UCSD-AML1 (cell line): ENCODE data around the gene SOX6.
"Not testable (repeated sequence)": the region's sequence is repeated elsewhere in the genome, so short reads cannot be mapped to it uniquely, and the experiment has no call there.

Experiments used
- DNase-seq: peaks from one replicate; lab custom pipeline; 2025; ENCODE audit not compliant: unreplicated experiment; lab: John Stamatoyannopoulos, UW

SOX6 gene

DNA sequence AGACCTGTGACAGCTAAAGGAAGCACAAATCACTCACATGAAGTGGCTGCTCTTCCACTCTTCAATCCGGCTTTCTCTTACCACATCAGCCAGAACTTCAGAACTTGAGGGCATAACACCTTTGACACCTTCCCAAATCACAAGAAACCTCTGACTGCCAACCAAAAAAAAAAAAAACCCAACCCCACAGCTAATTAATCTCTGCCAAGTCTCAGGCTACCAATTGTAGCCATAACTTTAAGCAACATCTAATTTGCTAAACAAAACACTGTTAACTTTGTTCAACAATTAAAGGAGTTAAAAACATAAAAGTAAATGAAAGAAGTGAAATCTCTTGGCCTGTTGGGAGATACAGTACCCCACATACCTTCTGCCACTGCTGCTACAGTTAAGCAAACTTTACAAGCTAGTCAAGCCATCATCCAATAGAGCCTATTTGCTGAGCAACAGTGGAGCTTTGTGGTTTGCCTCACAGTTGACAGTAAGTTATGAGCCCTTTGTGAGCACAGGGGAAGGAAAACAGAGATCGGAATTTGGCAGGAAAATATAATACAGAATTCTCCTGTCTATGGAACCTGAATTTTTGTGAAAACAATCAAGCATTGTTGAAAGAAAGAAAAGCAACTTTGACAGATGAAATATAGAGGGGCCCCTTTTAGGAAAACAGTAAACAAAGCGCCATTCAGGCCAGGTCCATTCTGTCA is at the start of gene SOX6:
SOX6 (minus strand) TSS at position 490 of the 704 bp plus-strand sequence. CDS start 15,298 bp downstream, outside the sequence.
- DNase-seq = no peak

DNA sequence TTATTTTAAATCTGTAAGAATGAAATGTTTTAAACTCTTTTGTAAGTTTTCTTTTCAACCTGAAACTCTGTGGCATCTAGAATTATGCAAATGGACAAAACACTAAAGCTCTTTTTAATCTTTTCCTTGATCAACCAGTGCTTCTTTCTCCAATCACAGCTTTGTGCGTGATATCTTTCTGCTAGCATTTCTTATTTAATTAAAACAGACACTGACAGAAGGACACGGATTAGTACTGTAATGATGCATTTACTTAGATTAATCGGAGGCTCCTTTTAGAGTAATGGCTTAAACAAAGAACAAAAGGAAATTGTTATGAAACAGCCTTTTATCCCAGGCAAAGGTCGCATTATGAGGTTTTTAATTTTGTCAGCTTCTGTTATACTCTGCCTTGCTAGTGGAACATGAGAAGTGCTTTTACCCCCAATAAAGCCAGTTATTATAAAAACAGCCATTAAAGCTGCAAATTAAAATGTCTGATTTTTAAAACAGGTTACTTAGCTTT is 48.5 kb upstream of the SOX6 start:
- no peak for DNase-seq

DNA sequence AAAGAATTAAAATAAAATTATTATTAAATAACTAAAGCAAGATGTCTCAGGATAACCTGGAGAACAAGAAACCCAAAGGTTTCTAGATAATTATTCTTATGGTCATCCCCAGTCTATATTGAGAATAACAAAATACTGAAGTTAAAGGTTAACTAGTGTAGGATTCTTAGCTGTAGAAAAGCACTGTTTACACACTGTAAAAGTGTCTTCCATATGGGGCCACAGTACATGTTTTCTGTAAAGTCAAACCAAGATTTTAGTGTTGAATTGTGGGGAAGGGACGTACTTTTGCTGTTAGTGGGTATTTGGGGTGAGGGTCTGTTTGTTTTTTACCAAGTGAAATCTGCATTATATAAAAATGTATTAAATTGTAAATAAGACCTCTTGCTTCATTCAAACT is 47.5 kb upstream of the SOX6 start:
- DNase-seq = no peak

DNA sequence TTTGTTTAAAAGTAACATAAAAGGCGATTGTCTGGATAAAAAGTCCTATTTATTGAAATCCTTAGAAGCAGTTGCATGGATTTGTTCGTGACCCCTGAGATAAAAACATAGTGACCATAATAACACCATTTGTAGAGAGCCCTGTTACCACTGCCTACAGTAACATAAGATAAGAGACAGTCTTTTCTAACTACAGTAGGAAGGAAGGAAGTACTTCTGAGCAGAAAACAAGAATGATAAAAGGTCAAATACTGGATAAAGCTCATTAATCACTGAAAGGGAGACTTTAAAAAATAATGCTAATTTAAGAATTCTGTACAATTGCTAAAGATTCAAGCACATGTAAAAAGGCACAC is 47.1 kb upstream of the SOX6 start:
- DNase-seq = no peak

DNA sequence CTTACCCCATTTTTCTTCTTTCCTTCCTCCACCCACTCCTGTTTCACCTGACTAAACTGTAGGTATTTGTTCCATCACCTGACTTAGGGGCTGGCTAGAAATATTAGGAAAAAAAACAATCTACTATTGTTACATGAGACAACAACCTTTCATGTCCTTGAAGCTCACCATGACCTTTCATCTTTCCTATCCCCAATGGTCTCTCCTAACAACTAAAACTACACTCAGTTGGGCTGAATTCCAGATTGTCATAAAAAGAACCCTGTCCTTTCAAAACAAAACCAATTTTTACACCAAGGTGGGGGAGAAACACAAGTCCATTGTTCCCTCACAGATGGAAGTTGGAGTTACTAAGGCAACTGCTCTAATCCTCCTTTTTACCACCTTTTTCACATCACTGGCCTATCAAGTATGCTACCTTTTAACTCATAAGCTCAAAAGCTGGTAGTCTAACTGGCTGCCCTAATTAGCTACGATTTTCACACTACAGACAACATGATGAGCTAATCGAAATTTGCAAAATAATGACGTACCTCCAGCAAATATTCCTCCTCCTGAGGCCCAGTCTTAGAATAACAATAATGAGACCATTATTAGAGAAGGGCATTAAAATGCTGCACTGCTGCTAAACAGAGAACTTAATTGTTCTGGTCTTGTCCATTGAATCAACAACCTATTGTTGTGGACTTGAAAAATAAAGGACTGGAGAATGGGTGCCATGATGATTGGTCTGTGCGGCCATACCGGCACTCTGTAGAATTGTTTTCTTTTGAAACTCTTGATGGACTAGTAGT is 46.5 kb upstream of the SOX6 start:
- no peak for DNase-seq

DNA sequence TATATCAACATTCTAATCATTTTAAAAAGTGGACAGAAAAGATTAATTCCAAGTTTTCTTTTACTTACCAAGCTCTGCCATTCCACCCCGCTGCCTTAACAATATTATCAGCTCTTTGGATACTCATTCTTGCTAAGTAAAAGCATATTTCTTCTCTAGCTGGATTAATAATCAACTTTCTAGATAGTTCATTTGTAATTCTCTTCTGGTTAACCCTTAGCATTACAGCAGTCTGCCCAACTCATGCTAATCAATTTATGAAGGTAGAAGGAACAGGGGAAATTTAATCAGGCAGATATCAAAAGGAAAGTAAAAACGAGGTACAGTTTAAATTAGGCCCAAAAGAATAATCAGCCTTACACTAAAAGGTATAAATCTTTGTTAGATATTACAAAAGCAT is 41.0 kb upstream of the SOX6 start:
- no peak for DNase-seq

DNA sequence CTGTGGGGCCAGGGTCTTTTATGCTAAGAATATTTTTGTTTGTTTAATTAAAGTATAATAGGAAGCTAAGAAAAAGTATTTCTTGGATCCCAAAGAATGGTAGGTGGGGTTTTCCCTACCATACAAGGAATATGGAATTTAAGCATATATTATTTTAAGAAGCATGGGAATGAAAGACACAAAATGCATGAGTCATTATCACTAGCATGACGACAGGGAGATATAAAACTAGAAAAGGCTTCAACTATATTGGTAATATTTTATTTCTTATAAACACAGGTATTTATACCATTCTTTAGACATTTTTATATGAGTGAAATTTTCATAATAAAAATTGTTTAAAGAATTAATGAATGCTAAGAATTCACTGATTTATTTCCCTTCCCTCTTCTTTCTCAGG is 39.3 kb upstream of the SOX6 start:
- DNase-seq = no peak

DNA sequence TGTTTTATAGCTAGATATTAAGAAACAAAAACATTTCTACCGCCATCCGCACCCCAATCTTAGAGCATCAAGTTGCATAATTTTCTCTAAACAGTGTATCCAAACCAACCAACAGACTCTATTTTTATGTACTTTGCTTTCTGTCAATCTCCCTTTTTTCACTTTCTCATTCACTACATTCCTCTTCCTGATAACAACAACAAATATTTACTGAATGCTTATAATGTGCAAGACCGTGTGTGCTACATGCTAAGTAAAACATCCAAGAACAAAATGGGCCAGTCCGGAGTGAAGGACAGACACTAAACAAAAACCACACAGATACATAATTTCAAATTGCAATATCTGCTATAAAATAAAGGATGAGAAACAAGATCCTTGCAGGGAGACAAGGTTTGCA is 38.6 kb upstream of the SOX6 start:
- no peak for DNase-seq

DNA sequence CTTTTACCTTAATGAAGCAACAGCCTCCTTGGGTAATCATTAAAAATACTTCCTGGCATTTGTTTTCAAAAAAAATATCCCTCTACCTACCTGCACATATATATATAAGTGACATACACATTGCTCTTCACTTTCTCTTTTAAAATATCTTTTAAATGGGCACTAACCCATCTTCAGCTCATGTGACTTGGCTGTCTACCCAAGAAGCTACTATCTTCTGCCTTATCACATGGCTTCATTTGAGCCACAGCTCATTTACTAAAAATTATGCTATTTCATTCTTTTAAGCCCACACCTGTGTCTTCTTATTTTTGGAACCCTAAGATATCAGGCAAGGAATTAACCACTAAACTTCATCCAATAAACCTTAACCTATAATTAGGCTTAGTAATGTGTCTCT is 37.0 kb upstream of the SOX6 start:
- DNase-seq = no peak

DNA sequence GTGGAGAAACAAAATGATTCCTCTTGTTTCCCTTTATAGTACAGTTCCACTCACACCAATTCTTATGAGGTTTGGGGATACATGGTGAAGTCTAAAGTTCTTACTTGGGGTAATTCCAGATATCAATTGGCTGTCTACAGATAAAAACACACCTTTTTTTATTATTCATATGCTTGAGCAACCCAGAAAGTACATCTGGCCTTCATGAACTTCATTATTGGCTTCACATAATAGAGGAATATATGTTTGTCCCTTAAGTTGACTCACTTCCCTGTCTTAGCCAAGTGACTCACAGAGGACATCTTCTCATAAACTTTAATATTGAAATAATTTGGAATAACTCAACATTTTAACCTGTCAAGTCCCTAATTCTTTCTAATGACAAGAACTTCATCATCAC is 36.3 kb upstream of the SOX6 start:
- no peak for DNase-seq

DNA sequence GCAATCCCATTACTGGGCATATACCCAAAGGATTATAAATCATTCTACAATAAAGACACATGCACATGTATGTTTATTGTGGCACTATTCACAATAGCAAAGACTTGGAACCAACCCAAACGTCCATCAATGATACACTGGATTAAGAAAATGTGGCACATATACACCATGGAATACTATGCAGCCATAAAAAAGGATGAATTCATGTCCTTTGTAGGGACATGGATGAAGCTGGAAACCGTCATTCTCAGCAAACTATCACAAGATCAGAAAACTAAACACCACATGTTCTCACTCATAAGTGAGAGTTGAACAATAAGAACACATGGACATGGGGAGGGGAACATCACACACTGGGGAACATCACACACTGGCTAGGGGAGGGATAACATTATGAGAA is 34.5 kb upstream of the SOX6 start:
- not testable (repeated sequence) for DNase-seq

DNA sequence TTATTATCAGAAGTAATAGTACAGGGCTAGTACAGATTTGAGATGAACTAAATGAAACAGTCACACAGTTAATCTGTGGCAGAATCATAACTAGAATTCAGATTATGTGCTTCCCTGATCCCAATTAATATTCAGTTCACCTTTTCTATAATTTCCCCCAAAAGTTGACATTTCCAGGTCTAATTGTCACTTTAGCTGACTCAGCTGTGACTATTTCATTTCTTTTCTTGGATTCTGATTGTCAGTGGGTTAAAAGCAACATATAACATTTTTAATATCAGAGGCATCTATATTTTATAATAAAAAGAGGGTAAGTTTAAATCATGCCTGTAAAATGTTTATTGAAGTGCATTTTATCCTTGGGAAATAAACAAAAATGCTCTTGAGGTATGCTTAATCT is 28.8 kb upstream of the SOX6 start:
- no peak for DNase-seq

DNA sequence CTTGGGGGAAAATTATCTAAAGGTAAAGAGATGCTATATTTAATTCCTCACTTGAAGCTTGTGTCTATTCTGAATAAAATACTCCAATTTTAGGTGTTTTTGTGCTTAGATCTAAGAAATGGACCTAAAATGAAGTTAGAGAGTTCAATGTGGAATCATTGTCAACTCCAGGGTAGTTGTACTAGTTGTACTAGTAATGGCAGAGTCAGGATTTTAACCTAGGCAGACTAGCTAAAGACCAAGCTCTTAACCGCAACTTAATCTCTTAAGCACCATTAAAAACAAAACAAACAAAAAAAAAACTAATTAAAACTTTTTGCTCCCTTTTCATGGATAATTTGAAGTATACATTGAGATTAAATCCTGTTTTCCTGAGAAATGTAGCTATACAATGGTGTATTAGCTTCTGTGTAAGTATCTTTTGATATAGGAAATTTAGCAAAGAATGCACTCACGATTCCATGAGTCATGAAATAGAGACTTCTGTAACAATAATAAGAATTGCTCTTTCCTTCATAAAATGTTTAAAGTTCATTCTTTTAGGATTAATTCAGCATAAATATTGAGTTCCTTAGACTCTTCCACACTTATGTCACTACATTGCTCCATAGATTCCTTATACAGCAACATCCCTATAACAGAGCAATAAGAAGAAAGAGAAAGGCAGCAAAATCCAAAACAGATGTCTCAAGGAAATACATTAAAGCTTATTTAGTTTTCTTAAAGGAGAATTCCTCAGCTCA is 26.5 kb upstream of the SOX6 start:
- no peak for DNase-seq

DNA sequence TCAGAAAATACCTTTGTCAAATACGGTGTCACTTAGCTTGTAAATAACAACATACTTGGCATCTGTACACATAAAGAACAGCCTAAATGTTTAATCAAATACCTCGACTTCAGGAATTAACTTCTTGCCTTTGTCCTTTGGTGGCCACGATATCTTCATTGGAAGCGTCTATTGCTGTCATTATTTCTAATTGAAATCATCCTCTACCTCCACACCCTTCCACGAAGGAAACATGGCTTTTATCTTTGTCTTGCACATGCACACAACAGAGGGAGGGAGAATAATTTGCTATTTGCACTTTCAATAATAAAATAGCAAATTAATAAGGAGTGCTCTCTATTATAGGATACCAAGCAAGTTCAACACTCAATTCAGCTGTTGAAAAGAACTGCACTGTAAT is 25.8 kb upstream of the SOX6 start:
- no peak for DNase-seq

DNA sequence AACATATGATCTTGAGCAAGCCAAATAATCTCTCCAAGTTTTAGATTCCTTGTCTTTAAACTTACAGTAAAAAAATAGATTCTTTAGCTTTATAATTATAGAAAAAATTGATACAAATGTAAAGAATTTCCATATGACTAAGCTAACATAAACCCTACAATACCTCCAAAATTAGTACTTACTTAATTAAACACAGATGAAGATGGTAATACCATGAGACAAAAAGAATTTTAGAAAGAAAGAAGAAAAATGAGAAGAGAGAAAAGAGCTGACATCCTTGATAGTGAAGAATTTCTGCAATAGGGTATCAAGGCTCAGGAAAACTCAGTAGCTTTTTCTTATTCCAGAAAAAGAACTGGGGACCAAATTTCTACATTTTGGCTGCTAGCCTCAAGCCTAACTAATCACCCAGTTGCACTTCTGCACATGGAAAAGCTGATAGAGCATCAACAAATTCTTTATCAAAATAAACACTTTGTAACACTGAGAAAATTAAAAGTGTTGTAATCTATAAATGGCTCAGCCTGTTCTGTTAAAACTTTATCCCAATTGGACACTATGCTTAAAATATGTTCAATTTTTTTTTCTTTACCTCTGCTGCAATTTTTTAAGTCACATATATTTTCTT is 24.7 kb upstream of the SOX6 start:
- DNase-seq = no peak

DNA sequence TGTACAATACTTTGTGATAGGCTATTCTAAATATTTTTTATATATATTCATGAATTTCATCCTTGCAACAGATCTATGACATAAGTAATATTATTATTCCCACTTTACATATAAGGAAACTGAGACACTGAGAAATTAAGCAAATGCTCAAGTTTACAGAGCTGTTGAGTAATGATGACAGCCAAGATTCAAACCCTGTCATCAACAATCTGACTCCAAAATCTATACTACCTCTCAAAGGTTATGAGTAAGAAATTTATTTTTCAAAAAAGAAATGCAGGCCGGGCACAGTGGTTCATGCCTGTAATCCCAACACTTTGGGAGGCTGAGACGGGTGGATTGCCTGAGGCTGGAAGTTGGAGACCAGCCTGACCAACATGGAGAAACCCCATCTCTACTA is 22.6 kb upstream of the SOX6 start:
- DNase-seq = no peak

DNA sequence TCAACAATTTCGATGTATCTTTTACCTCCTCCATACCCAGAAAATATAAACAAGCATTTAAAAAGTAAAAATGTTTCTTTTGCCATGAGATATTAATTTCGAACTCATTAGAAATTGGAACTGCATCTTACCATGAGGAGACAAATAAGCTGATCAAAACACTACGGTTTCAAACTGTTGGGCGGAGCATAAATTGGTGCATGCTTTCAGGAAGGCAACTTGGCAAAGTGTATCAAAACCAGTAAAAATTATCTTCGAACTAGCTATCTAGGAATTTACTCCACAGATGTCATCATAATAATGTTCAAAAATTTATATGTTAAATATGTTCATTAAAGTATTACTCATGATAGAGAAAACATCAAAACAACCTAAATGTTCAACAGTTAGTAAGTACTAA is 21.4 kb upstream of the SOX6 start:
- DNase-seq = no peak

DNA sequence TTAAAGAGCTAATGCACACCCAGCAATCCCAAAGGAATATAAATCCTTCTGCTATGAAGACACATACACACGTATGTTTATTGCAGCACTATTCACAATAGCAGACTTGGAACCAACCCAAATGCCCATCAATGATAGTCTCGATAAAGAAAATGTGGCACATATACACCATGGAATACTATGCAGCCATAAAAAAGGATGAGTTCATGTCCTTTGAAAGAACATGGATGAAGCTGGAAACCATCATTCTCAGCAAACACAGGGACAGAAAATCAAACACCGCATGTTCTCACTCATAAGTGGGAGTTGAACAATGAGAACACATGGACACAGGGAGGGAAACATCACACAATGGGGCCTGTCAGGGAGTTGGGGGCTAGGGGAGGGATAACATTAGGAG is 19.3 kb upstream of the SOX6 start:
- DNase-seq = not testable (repeated sequence)

DNA sequence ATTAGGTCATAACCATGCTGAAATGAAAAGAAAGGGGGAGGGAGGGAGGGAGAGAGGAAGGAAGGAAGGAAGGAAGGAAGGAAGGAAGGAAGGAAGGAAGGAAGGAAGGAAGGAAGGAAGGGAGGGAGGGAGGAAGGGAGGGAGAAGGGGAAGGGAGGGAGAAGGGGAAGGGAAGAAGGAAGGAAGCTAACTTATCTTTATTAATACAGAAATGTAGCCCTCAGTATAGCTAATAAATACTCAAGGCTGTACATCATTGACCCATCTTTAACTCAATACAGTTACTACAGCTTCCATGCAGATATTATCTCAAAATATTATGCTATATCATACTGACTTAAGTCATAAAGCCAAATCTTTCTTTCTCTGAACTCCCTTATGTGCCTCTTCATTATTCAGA is 17.4 kb upstream of the SOX6 start:
- no peak for DNase-seq

DNA sequence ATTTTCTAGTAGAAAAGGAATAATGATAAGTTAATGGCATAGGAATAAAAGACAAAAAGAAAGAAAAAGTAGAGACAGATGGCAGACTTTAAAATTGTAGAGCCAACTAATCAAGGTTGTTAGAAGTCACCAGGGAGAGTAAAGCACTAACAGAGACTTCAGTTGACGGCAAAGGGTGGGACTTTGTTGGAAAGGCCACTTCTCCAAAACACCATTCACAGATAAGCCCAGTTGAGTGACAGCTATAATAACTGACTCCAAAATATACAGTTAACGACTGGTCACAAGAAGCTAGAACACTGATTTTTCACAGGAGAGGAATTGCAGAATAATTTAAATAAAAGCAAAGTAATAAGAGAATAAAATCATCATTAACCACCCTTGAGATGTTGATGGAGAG is 16.0 kb upstream of the SOX6 start:
- DNase-seq = no peak

DNA sequence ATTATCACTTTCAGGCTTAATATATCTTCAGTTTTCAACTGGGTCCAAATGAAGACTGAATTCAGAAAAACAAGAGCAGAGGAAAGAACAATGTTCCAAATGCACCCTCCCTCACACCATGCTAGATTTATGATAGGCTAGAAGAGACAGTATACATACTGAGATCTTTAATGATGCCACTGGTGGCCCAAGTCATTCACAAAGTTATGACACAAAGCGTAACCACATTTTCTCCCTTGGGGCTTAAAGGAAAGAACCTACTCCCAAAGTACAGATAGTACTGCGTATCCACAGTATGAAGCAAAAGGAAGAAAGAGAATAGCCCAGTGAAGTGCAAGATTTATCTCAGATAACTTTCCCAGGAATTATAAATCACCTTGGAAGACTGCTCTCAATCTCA is 10.9 kb upstream of the SOX6 start:
- no peak for DNase-seq
